Measurements from ENCODE around the gene DTL.

The DTL gene

GRCh38 chr1:212037900-212038299 is 2.4 kb downstream of the DTL start:
- peak; percentile 30 for DNase-seq (ENCODE audit: low read depth)

GRCh38 chr1:212039622-212040021 is 4.1 kb downstream of the DTL start:
- no peak for DNase-seq (ENCODE audit: low read depth)

- DNase-seq (ENCODE audit: low read depth) = peak; percentile 54
These were observed 5.3 kb downstream of the DTL start for GRCh38 chr1:212040629-212041412.

- DNase-seq (ENCODE audit: low read depth) = no peak
These were observed 6.9 kb downstream of the DTL start for GRCh38 chr1:212042436-212042835.

- DNase-seq (ENCODE audit: low read depth) = no peak
These were observed 9.3 kb downstream of the DTL start for GRCh38 chr1:212044851-212045250.

GRCh38 chr1:212045981-212046380 is 10.4 kb downstream of the DTL start:
- no peak for DNase-seq (ENCODE audit: low read depth)

- no peak for DNase-seq (ENCODE audit: low read depth)
These were observed 18.4 kb downstream of the DTL start for GRCh38 chr1:212053993-212054392.

- no peak for DNase-seq (ENCODE audit: low read depth)
These were observed 19.8 kb downstream of the DTL start for GRCh38 chr1:212055333-212055732.

GRCh38 chr1:212060632-212061472 is 25.3 kb downstream of the DTL start:
- peak; percentile 51 for DNase-seq (ENCODE audit: low read depth)

GRCh38 chr1:212062832-212063438 is 27.4 kb downstream of the DTL start:
- peak; percentile 76 for DNase-seq (ENCODE audit: low read depth)

- no peak for DNase-seq (ENCODE audit: low read depth)
These were observed 32.2 kb downstream of the DTL start for GRCh38 chr1:212067787-212068186.

- peak; percentile 54 for DNase-seq (ENCODE audit: low read depth)
These were observed 35.3 kb downstream of the DTL start for GRCh38 chr1:212070720-212071302.

GRCh38 chr1:212072047-212072446 is 36.5 kb downstream of the DTL start:
- no peak for DNase-seq (ENCODE audit: low read depth)

GRCh38 chr1:212073490-212073889 is 37.9 kb downstream of the DTL start:
- no peak for DNase-seq (ENCODE audit: low read depth)

- no peak for DNase-seq (ENCODE audit: low read depth)
These were observed 38.8 kb downstream of the DTL start for GRCh38 chr1:212074313-212074712.

GRCh38 chr1:212074856-212075255 is 39.3 kb downstream of the DTL start:
- DNase-seq (ENCODE audit: low read depth) = no peak

- no peak for DNase-seq (ENCODE audit: low read depth)
These were observed 41.5 kb downstream of the DTL start for GRCh38 chr1:212077028-212077427.

- no peak for DNase-seq (ENCODE audit: low read depth)
These were observed 43.3 kb downstream of the DTL start for GRCh38 chr1:212078826-212079225.

- DNase-seq (ENCODE audit: low read depth) = no peak
These were observed 47.3 kb downstream of the DTL start for GRCh38 chr1:212082765-212083406.

GRCh38 chr1:212089560-212090163 is 54.1 kb downstream of the DTL start:
- no peak for DNase-seq (ENCODE audit: low read depth)

GRCh38 chr1:212091438-212092121 is 56.0 kb downstream of the DTL start:
- no peak for DNase-seq (ENCODE audit: low read depth)

Data from ELR (cell line).